ENCODE measurements around the gene INSYN2B. TPM values are rescaled to one million over a fixed set of nuclear protein-coding genes. Genes with fewer than 3 reads are reported as not detected.

INSYN2B gene
- total and polyA plus RNA-seq, 2 experiments from 2014 or later, result 10.1 to 43.2 TPM

GRCh38 chr5:169873642-169874041 lies 106.7 kb downstream of the INSYN2B start:
- H3K36me3 ChIP-seq (ENCODE audit: low read depth), result peaks cover 25% of the 10 kb centered on the region; the same call in 1 of the 2 replicates
- no peak overlapping the region for H3K9ac ChIP-seq
- no peak overlapping the region for H3K4me2 ChIP-seq (ENCODE audit: unreplicated experiment)
- H3K9me2 ChIP-seq (ENCODE audit: insufficient read depth), result no peaks in the 10 kb centered on the region
- no peaks in the 10 kb centered on the region for H3K9me3 ChIP-seq (ENCODE audit: low read depth)
- no peak overlapping the region for H3K4me3 ChIP-seq
- no peak for DNase-seq
- peaks cover 11% of the 10 kb centered on the region; the same call in 1 of the 2 replicates for H3K79me2 ChIP-seq (ENCODE audit: insufficient read depth)
- peaks cover 30% of the 10 kb centered on the region for H3K4me1 ChIP-seq (ENCODE audit: insufficient read depth)
- no peak overlapping the region for H3K27ac ChIP-seq
- in situ Hi-C loops (cut with MboI), result no loop called here
- 92 to 97% methylated on average over 5 of the region's 5 CpGs for WGBS, 2 experiments (ENCODE audit: low coverage in 1 of 2, low lambda C conversion rate in 2 of 2, missing lambda C conversion rate in 2 of 2)
- H2AFZ ChIP-seq, result no peak overlapping the region
- TF ChIP-seq EZH2 (IDR thresholded peaks at IDR 0.05; ENCODE audit: insufficient read depth, poor library complexity, severe bottlenecking) (no peak), EZH2phosphoT487 (IDR thresholded peaks at IDR 0.05; ENCODE audit: insufficient read depth, low read depth) (no peak)
- H3F3A ChIP-seq (ENCODE audit: insufficient read depth), result peaks cover 62% of the 10 kb centered on the region
- no peaks in the 10 kb centered on the region for H4K20me1 ChIP-seq (ENCODE audit: insufficient read depth)
- H3K27me3 ChIP-seq (replicated peaks; ENCODE audit: insufficient read depth), result no peaks in the 10 kb centered on the region

- H4K20me1 ChIP-seq (ENCODE audit: insufficient read depth), result no peaks in the 10 kb centered on the region
- H3K9ac ChIP-seq, result no peak overlapping the region
- H3K9me2 ChIP-seq (ENCODE audit: insufficient read depth), result no peaks in the 10 kb centered on the region
- WGBS, 2 experiments (ENCODE audit: low coverage in 1 of 2, low lambda C conversion rate in 2 of 2, missing lambda C conversion rate in 2 of 2), result 40 to 45% methylated on average over 5 of the region's 5 CpGs
- H3K79me2 ChIP-seq (ENCODE audit: insufficient read depth), result 0 out of 2 replicates have a peak, but pooled peaks cover 4% of the 10 kb centered on the region
- no peak for DNase-seq
- TF ChIP-seq EZH2phosphoT487 (IDR thresholded peaks at IDR 0.05; ENCODE audit: insufficient read depth, low read depth), result no peak
- TF ChIP-seq EZH2 (IDR thresholded peaks at IDR 0.05; ENCODE audit: insufficient read depth, poor library complexity, severe bottlenecking), result no peak
- H3K36me3 ChIP-seq (ENCODE audit: low read depth), result peaks cover 13% of the 10 kb centered on the region; the same call in 1 of the 2 replicates
- no peak overlapping the region for H2AFZ ChIP-seq
- no peak overlapping the region for H3K4me2 ChIP-seq (ENCODE audit: unreplicated experiment)
- in situ Hi-C loops (cut with MboI), result no loop called here
- H3F3A ChIP-seq (ENCODE audit: insufficient read depth), result peaks cover 49% of the 10 kb centered on the region
- peaks cover 27% of the 10 kb centered on the region for H3K4me1 ChIP-seq (ENCODE audit: insufficient read depth)
- no peaks in the 10 kb centered on the region for H3K27me3 ChIP-seq (replicated peaks; ENCODE audit: insufficient read depth)
- H3K9me3 ChIP-seq (ENCODE audit: low read depth), result no peaks in the 10 kb centered on the region
- no peak overlapping the region for H3K27ac ChIP-seq
- no peak overlapping the region for H3K4me3 ChIP-seq
Measured at GRCh38 chr5:169871826-169872490, 108.3 kb downstream of the INSYN2B start.

GRCh38 chr5:169870211-169870610 lies 110.1 kb downstream of the INSYN2B start:
- Histone ChIP-seq H3K9ac (no peak overlapping the region), H3F3A (ENCODE audit: insufficient read depth) (peaks cover 32% of the 10 kb centered on the region; the same call in 1 of the 2 replicates), H3K4me1 (ENCODE audit: insufficient read depth) (peaks cover 9% of the 10 kb centered on the region), H2AFZ (no peak overlapping the region), H3K36me3 (ENCODE audit: low read depth) (peaks cover 13% of the 10 kb centered on the region; the same call in 1 of the 2 replicates), H3K4me3 (no peak overlapping the region), H3K9me2 (ENCODE audit: insufficient read depth) (no peaks in the 10 kb centered on the region), H3K27me3 (replicated peaks; ENCODE audit: insufficient read depth) (no peaks in the 10 kb centered on the region), H4K20me1 (ENCODE audit: insufficient read depth) (no peaks in the 10 kb centered on the region), H3K27ac (no peak overlapping the region), H3K4me2 (ENCODE audit: unreplicated experiment) (no peak overlapping the region), H3K79me2 (ENCODE audit: insufficient read depth) (0 out of 2 replicates have a peak, but pooled peaks cover 4% of the 10 kb centered on the region), H3K9me3 (ENCODE audit: low read depth) (no peaks in the 10 kb centered on the region)
- in situ Hi-C loops (cut with MboI), result no loop called here
- 48 to 57% methylated on average over 2 of the region's 2 CpGs for WGBS, 2 experiments (ENCODE audit: low coverage in 1 of 2, low lambda C conversion rate in 2 of 2, missing lambda C conversion rate in 2 of 2)
- TF ChIP-seq EZH2 (IDR thresholded peaks at IDR 0.05; ENCODE audit: insufficient read depth, poor library complexity, severe bottlenecking) (no peak), EZH2phosphoT487 (IDR thresholded peaks at IDR 0.05; ENCODE audit: insufficient read depth, low read depth) (no peak)
- peak; percentile 49 for DNase-seq

- no peak overlapping the region for H3K4me2 ChIP-seq (ENCODE audit: unreplicated experiment)
- 75 to 80% methylated on average over 3 of the region's 3 CpGs for WGBS, 2 experiments (ENCODE audit: low coverage in 1 of 2, low lambda C conversion rate in 2 of 2, missing lambda C conversion rate in 2 of 2)
- H4K20me1 ChIP-seq (ENCODE audit: insufficient read depth), result no peaks in the 10 kb centered on the region
- no peak overlapping the region for H2AFZ ChIP-seq
- H3K9ac ChIP-seq, result no peak overlapping the region
- in situ Hi-C loops (cut with MboI), result no loop called here
- H3F3A ChIP-seq (ENCODE audit: insufficient read depth), result peaks cover 35% of the 10 kb centered on the region; the same call in 1 of the 2 replicates
- H3K36me3 ChIP-seq (ENCODE audit: low read depth), result peaks cover 15% of the 10 kb centered on the region; the same call in 1 of the 2 replicates
- TF ChIP-seq EZH2 (IDR thresholded peaks at IDR 0.05; ENCODE audit: insufficient read depth, poor library complexity, severe bottlenecking), result no peak
- TF ChIP-seq EZH2phosphoT487 (IDR thresholded peaks at IDR 0.05; ENCODE audit: insufficient read depth, low read depth), result no peak
- H3K27ac ChIP-seq, result no peak overlapping the region
- H3K4me3 ChIP-seq, result no peak overlapping the region
- no peak for DNase-seq
- H3K9me2 ChIP-seq (ENCODE audit: insufficient read depth), result no peaks in the 10 kb centered on the region
- H3K9me3 ChIP-seq (ENCODE audit: low read depth), result no peaks in the 10 kb centered on the region
- H3K27me3 ChIP-seq (replicated peaks; ENCODE audit: insufficient read depth), result no peaks in the 10 kb centered on the region
- H3K79me2 ChIP-seq (ENCODE audit: insufficient read depth), result 0 out of 2 replicates have a peak, but pooled peaks cover 4% of the 10 kb centered on the region
- no peaks in the 10 kb centered on the region for H3K4me1 ChIP-seq (ENCODE audit: insufficient read depth)
Measured at GRCh38 chr5:169869066-169869465, 111.2 kb downstream of the INSYN2B start.

Measured in GM23248 (cell line).